GM23338 (cell line): ENCODE results near the gene KEAP1.

ENCODE experiments used
- CREB1 ChIP-seq: fragments of 250-450 bp; sonication (Bioruptor Pico); IDR thresholded peaks from 2 replicates; pipeline ENCODE4 v1.5.0; 2020; ENCODE audit warnings: low read depth, mild to moderate bottlenecking, moderate library complexity
- CTCF ChIP-seq, 2 experiments: fragments of 200-600 bp in 1 of 2; sonication (generic) in 1 of 2; conservative IDR thresholded peaks; 2 replicates each; pipeline versions ENCODE4 v1.5.1 to v1.6.1; 2016 to 2017; ENCODE audit warnings: antibody characterized with exemption in 2 of 2, low read depth in 2 of 2, mild to moderate bottlenecking in 2 of 2, moderate library complexity in 1 of 2
- ETS1 ChIP-seq: IDR thresholded peaks from 2 replicates; pipeline ENCODE4 v1.6.1; 2016; ENCODE audit warnings: antibody characterized with exemption
- EZH2 ChIP-seq: fragments of 200-600 bp; sonication (generic); IDR thresholded peaks from one replicate; pipeline ENCODE4 v1.8.0; 2017; ENCODE audit warnings: antibody characterized with exemption, mild to moderate bottlenecking, low read depth; ENCODE audit not compliant: unreplicated experiment
- EZH2phosphoT487 ChIP-seq: fragments of 200-600 bp; sonication (generic); IDR thresholded peaks from one replicate; pipeline ENCODE4 v1.8.1; 2018; ENCODE audit warnings: antibody characterized with exemption; ENCODE audit not compliant: unreplicated experiment
- JUNB ChIP-seq: IDR thresholded peaks from one replicate; pipeline ENCODE4 v1.6.1; 2016; ENCODE audit warnings: antibody characterized with exemption; ENCODE audit not compliant: unreplicated experiment
- POLR2AphosphoS5 ChIP-seq: IDR thresholded peaks from 2 replicates; pipeline ENCODE4 v1.6.1; 2016; ENCODE audit warnings: antibody characterized with exemption, low read depth
- REST ChIP-seq: IDR thresholded peaks from one replicate; pipeline ENCODE4 v1.6.1; 2018; ENCODE audit warnings: antibody characterized with exemption; ENCODE audit not compliant: unreplicated experiment

- TF ChIP-seq EZH2 (no peak), CTCF (conservative IDR thresholded peaks at IDR 0.05; ENCODE audit: low read depth in 2 of 2) (no peak), ETS1 (no peak), JUNB (no peak), REST (no peak), EZH2phosphoT487 (no peak), POLR2AphosphoS5 (no peak), CREB1 (CRISPR knock-in tag) (no peak)
These were observed 63.6 kb downstream of the KEAP1 start for GRCh38 chr19:10439588-10439987.
